Upper lobe of left lung (tissue), 6 donors: ENCODE data around the gene MFAP4. TPM values are rescaled to one million over a fixed set of nuclear protein-coding genes. Genes with fewer than 3 reads are reported as not detected.
A peak's percentile ranks its signal among the peaks of the same experiment; 100 is the strongest.

ENCODE experiments used
- ATAC-seq, 2 donors: fragments of 200-7000 bp; cut with Tn5 transposase; one replicate each; pipeline ENCODE4 v1.9.1; 2022; ENCODE audit warnings: mild to moderate bottlenecking in 2 of 2, moderate library complexity in 2 of 2; ENCODE audit not compliant: low FRiP score in 2 of 2
- DNase-seq, 2 donors: peaks; one replicate each; pipeline ENCODE4 v3.0.0-alpha.2; 2019 to 2020
- H3K27ac ChIP-seq, 4 donors: fragments of 200-600 bp; sonication (generic); one replicate each; pipeline ENCODE4 v1.5.1; 2016 to 2019
- H3K27me3 ChIP-seq, 4 donors: fragments of 200-600 bp; sonication (generic); one replicate each; pipeline ENCODE4 v1.5.1; 2017 to 2019
- H3K36me3 ChIP-seq, 4 donors: fragments of 200-600 bp; sonication (generic); one replicate each; pipeline ENCODE4 v1.5.1; 2016 to 2019
- H3K4me1 ChIP-seq, 4 donors: fragments of 200-600 bp; sonication (generic); one replicate each; pipeline ENCODE4 v1.5.1; 2018 to 2019
- H3K4me3 ChIP-seq, 4 donors: fragments of 200-600 bp; sonication (generic); one replicate each; pipeline ENCODE4 v1.5.1; 2017 to 2019; ENCODE audit warnings: mild to moderate bottlenecking in 2 of 4, moderate library complexity in 1 of 4
- H3K9me3 ChIP-seq, 4 donors: fragments of 200-600 bp; sonication (generic); one replicate each; pipeline ENCODE4 v1.5.1; 2018 to 2019
- CTCF ChIP-seq, 6 experiments: fragments of 450-650 bp in 4 of 6; fragments of 200-600 bp in 2 of 6; sonication (generic) in 2 of 6; IDR thresholded peaks; one replicate each; pipeline ENCODE4 v1.5.1; 2016 to 2019; ENCODE audit warnings: antibody characterized with exemption in 6 of 6
- EP300 ChIP-seq, 4 donors: sonication (generic); formaldehyde crosslinking; IDR thresholded peaks; one replicate each; pipeline ENCODE4 v1.5.1; 2017; ENCODE audit warnings: antibody characterized with exemption in 4 of 4, control low read depth in 2 of 4
- POLR2A ChIP-seq, 4 donors: fragments of 450-650 bp; IDR thresholded peaks; one replicate each; pipeline ENCODE4 v1.5.1; 2016 to 2017; ENCODE audit warnings: antibody characterized with exemption in 4 of 4, mild to moderate bottlenecking in 2 of 4
- POLR2AphosphoS5 ChIP-seq, 2 donors: sonication (generic); formaldehyde crosslinking; IDR thresholded peaks; one replicate each; pipeline ENCODE4 v1.5.1; 2017; ENCODE audit warnings: antibody characterized with exemption in 2 of 2
- WGBS, 2 donors: methylation state at CpG; one replicate each; pipeline ENCODE4 v1.1.5; 2017 to 2018; 5-methylcytosine and 5-hydroxymethylcytosine counted together
- total RNA-seq, 6 donors: library from RNA; depleted of rRNA in 4 of 6; stranded (reverse); fragments of >200 nt in 4 of 6; gene quantifications; one replicate each; pipeline versions ENCODE4 v1.1.0 to v1.2.1, GENCODE V29; 2016 to 2021
- donor health status: DM: no; HTN: no; CAD: no; lungs with moderate emphysema.
- donor health status: DM: no; HTN: yes; CAD: no; lungs with severe emphysema.

Gene MFAP4
- total RNA-seq, 6 donors from 2014 or later: 24.1 to 280 (median 175) TPM

- no peaks in the 10 kb centered on the region for H3K36me3 ChIP-seq
- WGBS, 2 donors: 85% methylated on average over 14 to 19 of the region's 19 CpGs
- no peak overlapping the region for H3K27ac ChIP-seq
- no peaks in the 10 kb centered on the region for H3K27me3 ChIP-seq
- H3K9me3 ChIP-seq: no peaks in the 10 kb centered on the region
- ATAC-seq (peak in 1 of 2 donors; percentile 79), DNase-seq (peak in 1 of 2 donors; percentile 19)
- no peak for TF ChIP-seq POLR2AphosphoS5 (IDR thresholded peaks at IDR 0.05)
- no peak for TF ChIP-seq POLR2A (IDR thresholded peaks at IDR 0.05)
- no peak for TF ChIP-seq CTCF (IDR thresholded peaks at IDR 0.05)
- no peak for TF ChIP-seq EP300 (IDR thresholded peaks at IDR 0.05)
- no peak overlapping the region for H3K4me3 ChIP-seq
- H3K4me1 ChIP-seq: peaks cover 0 to 13% (median 2%) of the 10 kb centered on the region in 4 donors
These were observed 40.4 kb downstream of the MFAP4 start for GRCh38 chr17:19346351-19347255.

- H3K36me3 ChIP-seq: no peaks in the 10 kb centered on the region
- peak in 1 of 2 donors; percentile 18 for DNase-seq
- no peak for TF ChIP-seq CTCF (IDR thresholded peaks at IDR 0.05)
- no peak for TF ChIP-seq POLR2AphosphoS5 (IDR thresholded peaks at IDR 0.05)
- TF ChIP-seq POLR2A (IDR thresholded peaks at IDR 0.05): no peak
- TF ChIP-seq EP300 (IDR thresholded peaks at IDR 0.05): no peak
- H3K4me1 ChIP-seq: peaks cover 0 to 13% (median 2%) of the 10 kb centered on the region in 4 donors
- H3K27ac ChIP-seq: no peak overlapping the region
- no peaks in the 10 kb centered on the region for H3K9me3 ChIP-seq
- 84 to 93% methylated on average over 13 of the region's 13 CpGs for WGBS, 2 donors
- no peak for ATAC-seq
- H3K4me3 ChIP-seq: no peak overlapping the region
- no peaks in the 10 kb centered on the region for H3K27me3 ChIP-seq
These were observed 41.3 kb downstream of the MFAP4 start for GRCh38 chr17:19345486-19346350.

GRCh38 chr17:19345067-19345460 lies 41.9 kb downstream of the MFAP4 start:
- no peak overlapping the region for H3K27ac ChIP-seq
- no peaks in the 10 kb centered on the region for H3K9me3 ChIP-seq
- no peak for TF ChIP-seq CTCF (IDR thresholded peaks at IDR 0.05)
- no peak for TF ChIP-seq EP300 (IDR thresholded peaks at IDR 0.05)
- TF ChIP-seq POLR2AphosphoS5 (IDR thresholded peaks at IDR 0.05): no peak
- TF ChIP-seq POLR2A (IDR thresholded peaks at IDR 0.05): no peak
- no peaks in the 10 kb centered on the region for H3K36me3 ChIP-seq
- no peaks in the 10 kb centered on the region for H3K27me3 ChIP-seq
- no peak overlapping the region for H3K4me3 ChIP-seq
- peaks cover 0 to 13% (median 2%) of the 10 kb centered on the region in 4 donors for H3K4me1 ChIP-seq
- ATAC-seq (no peak), DNase-seq (no peak)
- 95 to 100% methylated on average over 4 to 7 of the region's 7 CpGs for WGBS, 2 donors

GRCh38 chr17:19344311-19345066 lies 42.5 kb downstream of the MFAP4 start:
- Histone ChIP-seq H3K36me3 (no peaks in the 10 kb centered on the region), H3K4me1 (peaks cover 0 to 13% (median 2%) of the 10 kb centered on the region in 4 donors), H3K27me3 (no peaks in the 10 kb centered on the region), H3K9me3 (no peaks in the 10 kb centered on the region), H3K4me3 (no peak overlapping the region), H3K27ac (no peak overlapping the region)
- 80 to 94% methylated on average over 10 to 35 of the region's 40 CpGs for WGBS, 2 donors
- ATAC-seq: no peak
- DNase-seq: peak; percentile 15 to 84
- no peak for TF ChIP-seq POLR2AphosphoS5 (IDR thresholded peaks at IDR 0.05)
